Activated CD4-positive, CD25-positive, alpha-beta regulatory T cell treated with anti-CD3 and anti-CD28 coated beads, Interleukin-2, amount 50 U/mL, for 72 hours (primary cell): ENCODE data around the gene GATAD2B.
"Not testable (repeated sequence)": the region's sequence is repeated elsewhere in the genome, so short reads cannot be mapped to it uniquely, and the experiment has no call there.

ENCODE experiments used
- DNase-seq: peaks from one replicate; pipeline ENCODE4 v3.0.0; 2021

Gene GATAD2B

GRCh38 chr1:153882296-153882912 lies 40.4 kb downstream of the GATAD2B start:
- no peak for DNase-seq

GRCh38 chr1:153881751-153882150 lies 41.0 kb downstream of the GATAD2B start:
- DNase-seq: no peak

- DNase-seq: no peak
Observed at GRCh38 chr1:153880962-153881361, 41.8 kb downstream of the GATAD2B start.

- DNase-seq: no peak
Observed at GRCh38 chr1:153880024-153880423, 42.7 kb downstream of the GATAD2B start.

- no peak for DNase-seq
Observed at GRCh38 chr1:153877112-153877511, 45.7 kb downstream of the GATAD2B start.

GRCh38 chr1:153872934-153873333 lies 49.8 kb downstream of the GATAD2B start:
- no peak for DNase-seq

- DNase-seq: no peak
Observed at GRCh38 chr1:153872331-153872730, 50.4 kb downstream of the GATAD2B start.

- DNase-seq: no peak
Observed at GRCh38 chr1:153869486-153869885, 53.3 kb downstream of the GATAD2B start.

- no peak for DNase-seq
Observed at GRCh38 chr1:153866045-153866850, 56.5 kb downstream of the GATAD2B start.

- no peak for DNase-seq
Observed at GRCh38 chr1:153860285-153860684, 62.5 kb downstream of the GATAD2B start.

- no peak for DNase-seq
Observed at GRCh38 chr1:153857505-153857904, 65.3 kb downstream of the GATAD2B start.

- DNase-seq: no peak
Observed at GRCh38 chr1:153856763-153857162, 66.0 kb downstream of the GATAD2B start.

- DNase-seq: no peak
Observed at GRCh38 chr1:153852170-153852569, 70.6 kb downstream of the GATAD2B start.

GRCh38 chr1:153849487-153850185 lies 73.1 kb downstream of the GATAD2B start:
- DNase-seq: no peak

GRCh38 chr1:153848805-153849204 lies 74.0 kb downstream of the GATAD2B start:
- DNase-seq: no peak

GRCh38 chr1:153845158-153845557 lies 77.6 kb downstream of the GATAD2B start:
- no peak for DNase-seq

- DNase-seq: not testable (repeated sequence)
Observed at GRCh38 chr1:153844349-153844748, 78.4 kb downstream of the GATAD2B start.

GRCh38 chr1:153842006-153842471 lies 80.7 kb downstream of the GATAD2B start:
- DNase-seq: no peak

- DNase-seq: no peak
Observed at GRCh38 chr1:153841463-153841994, 81.2 kb downstream of the GATAD2B start.

- not testable (repeated sequence) for DNase-seq
Observed at GRCh38 chr1:153840774-153841173, 82.0 kb downstream of the GATAD2B start.

GRCh38 chr1:153833968-153834367 lies 88.8 kb downstream of the GATAD2B start:
- DNase-seq: not testable (repeated sequence)

GRCh38 chr1:153833171-153833570 lies 89.6 kb downstream of the GATAD2B start:
- DNase-seq: no peak

- DNase-seq: no peak
Observed at GRCh38 chr1:153832293-153832692, 90.5 kb downstream of the GATAD2B start.
